ENCODE data around the gene ZNF534.
A peak's percentile ranks its signal among the peaks of the same experiment; 100 is the strongest.

Gene ZNF534

GRCh38 chr19:52428937-52429336 lies at the start of gene ZNF534:
Gene ZNF534 (plus strand): TSS chr19:52429148. CDS start chr19:52431475, 2,327 bp downstream.
- Histone ChIP-seq H3K9ac (ENCODE audit: low read length in 5 of 5) (no peak within 1 kb of the TSS), H3K27me3 (ENCODE audit: control insufficient read depth in 5 of 5, insufficient read depth in 4 of 5, low read length in 5 of 5) (no peaks in the 10 kb centered on the region), H3K9me3 (ENCODE audit: control insufficient read depth in 5 of 5, low read length in 5 of 5) (peaks cover 6 to 71% (median 44%) of the 10 kb centered on the region in 5 donors), H3K4me1 (ENCODE audit: control insufficient read depth in 5 of 5, insufficient read depth in 5 of 5, low read length in 5 of 5) (no peaks in the 10 kb centered on the region), H3K4me3 (ENCODE audit: low read depth in 1 of 5, low read length in 5 of 5) (peak within 1 kb of the TSS in 1 of 5 donors; percentile 11), H3K36me3 (ENCODE audit: control insufficient read depth in 5 of 5, insufficient read depth in 5 of 5, low read length in 5 of 5) (peaks cover 0 to 25% (median 0%) of the 10 kb centered on the region in 5 donors), H3K27ac (ENCODE audit: low read depth, low read length) (no peak within 1 kb of the TSS)

- Histone ChIP-seq H3K4me3 (ENCODE audit: low read depth in 1 of 5, low read length in 5 of 5) (peak overlapping the region in 3 of 5 donors; percentile 8 to 34 (median 16)), H3K27me3 (ENCODE audit: control insufficient read depth in 5 of 5, insufficient read depth in 4 of 5, low read length in 5 of 5) (no peaks in the 10 kb centered on the region), H3K27ac (ENCODE audit: low read depth, low read length) (no peak overlapping the region), H3K9ac (ENCODE audit: low read length in 5 of 5) (no peak overlapping the region), H3K9me3 (ENCODE audit: control insufficient read depth in 5 of 5, low read length in 5 of 5) (peaks cover 11 to 73% (median 59%) of the 10 kb centered on the region in 5 donors), H3K36me3 (ENCODE audit: control insufficient read depth in 5 of 5, insufficient read depth in 5 of 5, low read length in 5 of 5) (peaks cover 4 to 15% (median 11%) of the 10 kb centered on the region in 5 donors), H3K4me1 (ENCODE audit: control insufficient read depth in 5 of 5, insufficient read depth in 5 of 5, low read length in 5 of 5) (no peaks in the 10 kb centered on the region)
Observed at GRCh38 chr19:52391135-52391534, 37.8 kb upstream of the ZNF534 start.

- peak within 1 kb of the TSS; percentile 78 to 90 (median 89) for H3K9ac ChIP-seq (ENCODE audit: low read length in 5 of 5)
- H3K4me3 ChIP-seq (ENCODE audit: low read depth in 1 of 5, low read length in 5 of 5) = peak within 1 kb of the TSS; percentile 97 to 100 (median 99)
- H3K27me3 ChIP-seq (ENCODE audit: control insufficient read depth in 5 of 5, insufficient read depth in 4 of 5, low read length in 5 of 5) = no peaks in the 10 kb centered on the region
- H3K36me3 ChIP-seq (ENCODE audit: control insufficient read depth in 5 of 5, insufficient read depth in 5 of 5, low read length in 5 of 5) = peaks cover 11 to 43% (median 34%) of the 10 kb centered on the region in 5 donors
- peak within 1 kb of the TSS; percentile 67 for H3K27ac ChIP-seq (ENCODE audit: low read depth, low read length)
- H3K4me1 ChIP-seq (ENCODE audit: control insufficient read depth in 5 of 5, insufficient read depth in 5 of 5, low read length in 5 of 5) = peaks cover 0 to 21% (median 20%) of the 10 kb centered on the region in 5 donors
- H3K9me3 ChIP-seq (ENCODE audit: control insufficient read depth in 5 of 5, low read length in 5 of 5) = peaks cover 4 to 34% (median 21%) of the 10 kb centered on the region in 5 donors
Observed at GRCh38 chr19:52397310-52398080, 31.5 kb upstream of the ZNF534 start, which contains the start of gene ZNF528. Gene ZNF528 (plus strand): TSS chr19:52397849. CDS start chr19:52402014, 4,165 bp downstream.

GRCh38 chr19:52398081-52398441 lies 30.9 kb upstream of the ZNF534 start:
- Histone ChIP-seq H3K9ac (ENCODE audit: low read length in 5 of 5) (peak overlapping the region; percentile 78 to 90 (median 89)), H3K9me3 (ENCODE audit: control insufficient read depth in 5 of 5, low read length in 5 of 5) (peaks cover 4 to 34% (median 21%) of the 10 kb centered on the region in 5 donors), H3K4me1 (ENCODE audit: control insufficient read depth in 5 of 5, insufficient read depth in 5 of 5, low read length in 5 of 5) (peaks cover 0 to 21% (median 20%) of the 10 kb centered on the region in 5 donors), H3K27ac (ENCODE audit: low read depth, low read length) (peak overlapping the region; percentile 67), H3K27me3 (ENCODE audit: control insufficient read depth in 5 of 5, insufficient read depth in 4 of 5, low read length in 5 of 5) (no peaks in the 10 kb centered on the region), H3K36me3 (ENCODE audit: control insufficient read depth in 5 of 5, insufficient read depth in 5 of 5, low read length in 5 of 5) (peaks cover 11 to 49% (median 40%) of the 10 kb centered on the region in 5 donors), H3K4me3 (ENCODE audit: low read depth in 1 of 5, low read length in 5 of 5) (peak overlapping the region; percentile 97 to 100 (median 99))

GRCh38 chr19:52410276-52410675 lies 18.7 kb upstream of the ZNF534 start:
- peaks cover 46 to 71% (median 67%) of the 10 kb centered on the region in 5 donors for H3K9me3 ChIP-seq (ENCODE audit: control insufficient read depth in 5 of 5, low read length in 5 of 5)
- H3K9ac ChIP-seq (ENCODE audit: low read length in 5 of 5) = no peak overlapping the region
- H3K27ac ChIP-seq (ENCODE audit: low read depth, low read length) = no peak overlapping the region
- H3K27me3 ChIP-seq (ENCODE audit: control insufficient read depth in 5 of 5, insufficient read depth in 4 of 5, low read length in 5 of 5) = no peaks in the 10 kb centered on the region
- H3K4me1 ChIP-seq (ENCODE audit: control insufficient read depth in 5 of 5, insufficient read depth in 5 of 5, low read length in 5 of 5) = no peaks in the 10 kb centered on the region
- peaks cover 53 to 89% (median 86%) of the 10 kb centered on the region in 5 donors for H3K36me3 ChIP-seq (ENCODE audit: control insufficient read depth in 5 of 5, insufficient read depth in 5 of 5, low read length in 5 of 5)
- H3K4me3 ChIP-seq (ENCODE audit: low read depth in 1 of 5, low read length in 5 of 5) = peak overlapping the region in 3 of 5 donors; percentile 2 to 42 (median 37)

GRCh38 chr19:52415711-52416110 lies 13.2 kb upstream of the ZNF534 start:
- peaks cover 63 to 97% (median 92%) of the 10 kb centered on the region in 5 donors for H3K9me3 ChIP-seq (ENCODE audit: control insufficient read depth in 5 of 5, low read length in 5 of 5)
- no peak overlapping the region for H3K27ac ChIP-seq (ENCODE audit: low read depth, low read length)
- H3K4me1 ChIP-seq (ENCODE audit: control insufficient read depth in 5 of 5, insufficient read depth in 5 of 5, low read length in 5 of 5) = no peaks in the 10 kb centered on the region
- H3K9ac ChIP-seq (ENCODE audit: low read length in 5 of 5) = no peak overlapping the region
- H3K36me3 ChIP-seq (ENCODE audit: control insufficient read depth in 5 of 5, insufficient read depth in 5 of 5, low read length in 5 of 5) = peaks cover 31 to 35% (median 34%) of the 10 kb centered on the region in 5 donors
- H3K4me3 ChIP-seq (ENCODE audit: low read depth in 1 of 5, low read length in 5 of 5) = peak overlapping the region in 3 of 5 donors; percentile 8 to 45 (median 12)
- no peaks in the 10 kb centered on the region for H3K27me3 ChIP-seq (ENCODE audit: control insufficient read depth in 5 of 5, insufficient read depth in 4 of 5, low read length in 5 of 5)

- Histone ChIP-seq H3K27ac (ENCODE audit: low read depth, low read length) (no peak overlapping the region), H3K9ac (ENCODE audit: low read length in 5 of 5) (no peak overlapping the region), H3K4me1 (ENCODE audit: control insufficient read depth in 5 of 5, insufficient read depth in 5 of 5, low read length in 5 of 5) (no peaks in the 10 kb centered on the region), H3K4me3 (ENCODE audit: low read depth in 1 of 5, low read length in 5 of 5) (peak overlapping the region in 3 of 5 donors; percentile 14 to 32 (median 30)), H3K27me3 (ENCODE audit: control insufficient read depth in 5 of 5, insufficient read depth in 4 of 5, low read length in 5 of 5) (no peaks in the 10 kb centered on the region), H3K9me3 (ENCODE audit: control insufficient read depth in 5 of 5, low read length in 5 of 5) (peaks cover 13 to 89% (median 67%) of the 10 kb centered on the region in 5 donors), H3K36me3 (ENCODE audit: control insufficient read depth in 5 of 5, insufficient read depth in 5 of 5, low read length in 5 of 5) (peaks cover 0 to 7% (median 0%) of the 10 kb centered on the region in 5 donors)
Observed at GRCh38 chr19:52442179-52442578, 13.2 kb downstream of the ZNF534 start.

GRCh38 chr19:52444506-52444905 lies 15.6 kb downstream of the ZNF534 start:
- H3K9me3 ChIP-seq (ENCODE audit: control insufficient read depth in 5 of 5, low read length in 5 of 5) = peaks cover 9 to 77% (median 61%) of the 10 kb centered on the region in 5 donors
- no peak overlapping the region for H3K27ac ChIP-seq (ENCODE audit: low read depth, low read length)
- H3K9ac ChIP-seq (ENCODE audit: low read length in 5 of 5) = no peak overlapping the region
- H3K4me1 ChIP-seq (ENCODE audit: control insufficient read depth in 5 of 5, insufficient read depth in 5 of 5, low read length in 5 of 5) = no peaks in the 10 kb centered on the region
- H3K27me3 ChIP-seq (ENCODE audit: control insufficient read depth in 5 of 5, insufficient read depth in 4 of 5, low read length in 5 of 5) = no peaks in the 10 kb centered on the region
- peak overlapping the region in 2 of 5 donors; percentile 10 to 40 for H3K4me3 ChIP-seq (ENCODE audit: low read depth in 1 of 5, low read length in 5 of 5)
- H3K36me3 ChIP-seq (ENCODE audit: control insufficient read depth in 5 of 5, insufficient read depth in 5 of 5, low read length in 5 of 5) = no peaks in the 10 kb centered on the region

- Histone ChIP-seq H3K36me3 (ENCODE audit: control insufficient read depth in 5 of 5, insufficient read depth in 5 of 5, low read length in 5 of 5) (peaks cover 0 to 3% (median under 1%) of the 10 kb centered on the region in 5 donors), H3K27me3 (ENCODE audit: control insufficient read depth in 5 of 5, insufficient read depth in 4 of 5, low read length in 5 of 5) (no peaks in the 10 kb centered on the region), H3K27ac (ENCODE audit: low read depth, low read length) (no peak overlapping the region), H3K4me3 (ENCODE audit: low read depth in 1 of 5, low read length in 5 of 5) (peak overlapping the region in 2 of 5 donors; percentile 30 to 39), H3K9me3 (ENCODE audit: control insufficient read depth in 5 of 5, low read length in 5 of 5) (peaks cover 16 to 73% (median 68%) of the 10 kb centered on the region in 5 donors), H3K4me1 (ENCODE audit: control insufficient read depth in 5 of 5, insufficient read depth in 5 of 5, low read length in 5 of 5) (peaks cover 0 to 17% (median 7%) of the 10 kb centered on the region in 5 donors), H3K9ac (ENCODE audit: low read length in 5 of 5) (no peak overlapping the region)
Observed at GRCh38 chr19:52451241-52451640, 22.3 kb downstream of the ZNF534 start.
